Subcutaneous adipose tissue (tissue), 4 donors: Measurements from ENCODE around the gene TROAP. TPM values are rescaled to one million over a fixed set of nuclear protein-coding genes. Genes with fewer than 3 reads are reported as not detected.

Experiments
- CTCF ChIP-seq: fragments of 450-650 bp; IDR thresholded peaks from one replicate; pipeline ENCODE4 v1.5.1; 2016; ENCODE audit warnings: low read depth, mild to moderate bottlenecking, control low read depth, antibody characterized with exemption, moderate library complexity
- total RNA-seq, 4 donors: library from RNA; depleted of rRNA; stranded (reverse); fragments of >200 nt; gene quantifications; one replicate each; pipeline ENCODE4 v1.1.0, GENCODE V29; 2016

The TROAP gene
- total RNA-seq, 4 donors from 2014 or later = 0.16 to 2.0 (median 0.88) TPM; not detected in 1

GRCh38 chr12:49335118-49335954 is 12.3 kb downstream of the TROAP start:
- TF ChIP-seq CTCF = no peak

GRCh38 chr12:49335955-49336644 is 13.0 kb downstream of the TROAP start:
- no peak for TF ChIP-seq CTCF

- no peak for TF ChIP-seq CTCF
Observed at GRCh38 chr12:49336645-49337584, 13.9 kb downstream of the TROAP start, which contains the start of gene C1QL4. TSS of gene C1QL4 (minus strand) at chr12:49337188. CDS start at chr12:49336477, 711 bp downstream.

GRCh38 chr12:49338830-49339463 is 15.9 kb downstream of the TROAP start:
- no peak for TF ChIP-seq CTCF

GRCh38 chr12:49339464-49339861 is 16.4 kb downstream of the TROAP start:
- TF ChIP-seq CTCF = no peak

GRCh38 chr12:49340095-49340870 is 17.2 kb downstream of the TROAP start:
- no peak for TF ChIP-seq CTCF
